Vagina (tissue), 2 donors: ENCODE measurements around the gene RNF166. TPM values are rescaled to one million over a fixed set of nuclear protein-coding genes. Genes with fewer than 3 reads are reported as not detected.

ENCODE experiments used
- DNase-seq, 2 donors: peaks; one replicate each; pipeline ENCODE4 v3.0.0-alpha.2; 2017; ENCODE audit errors: extremely low spot score in 2 of 2
- H3K27ac ChIP-seq: fragments of 200-600 bp; sonication (generic); one replicate; pipeline ENCODE4 v1.5.1; 2019
- H3K27me3 ChIP-seq: fragments of 200-600 bp; sonication (generic); one replicate; pipeline ENCODE4 v1.5.1; 2019
- H3K36me3 ChIP-seq, 2 donors: fragments of 200-600 bp; sonication (generic); one replicate each; pipeline ENCODE4 v1.5.1; 2017 to 2019
- H3K4me1 ChIP-seq: fragments of 200-600 bp; sonication (generic); one replicate; pipeline ENCODE4 v1.5.1; 2019
- H3K4me3 ChIP-seq, 2 donors: fragments of 200-600 bp; sonication (generic); 1 replicate in 1 of 2; 2 replicates in 1 of 2; pipeline ENCODE4 v1.5.1; 2016 to 2019
- H3K9me3 ChIP-seq: fragments of 200-600 bp; sonication (generic); one replicate; pipeline ENCODE4 v1.5.1; 2019
- POLR2A ChIP-seq, 2 donors: fragments of 450-650 bp; IDR thresholded peaks; one replicate each; pipeline ENCODE4 v1.6.1; 2017; ENCODE audit warnings: antibody characterized with exemption in 2 of 2, mild to moderate bottlenecking in 2 of 2, moderate library complexity in 2 of 2
- POLR2AphosphoS5 ChIP-seq, 2 donors: sonication (generic); formaldehyde crosslinking; IDR thresholded peaks; one replicate each; pipeline ENCODE4 v1.9.0; 2017; ENCODE audit warnings: antibody characterized with exemption in 2 of 2, mild to moderate bottlenecking in 2 of 2, low read depth in 1 of 2; ENCODE audit not compliant: insufficient read depth in 1 of 2
- intact Hi-C: fragments of 100-400 bp; cut with DNase I; formaldehyde crosslinking; loops from one replicate; pipeline ENCODE4 v1.15.1; 2023
- total RNA-seq: library from RNA; depleted of rRNA; stranded (reverse); fragments of >200 nt; gene quantifications from one replicate; pipeline ENCODE4 v1.2.3, GENCODE V29; 2016
- TF ChIP-seq, protein P1 (sequence below), 3 experiments: fragments of 450-650 bp in 2 of 3; fragments of 200-600 bp in 1 of 3; sonication (generic) in 1 of 3; IDR thresholded peaks; one replicate each; pipeline ENCODE4 v1.5.1; 2017 to 2019; ENCODE audit warnings: antibody characterized with exemption in 3 of 3, mild to moderate bottlenecking in 2 of 3, moderate library complexity in 2 of 3

The RNF166 gene
- total RNA-seq, 1 donor from 2014 or later, result 26.5 TPM

DNA sequence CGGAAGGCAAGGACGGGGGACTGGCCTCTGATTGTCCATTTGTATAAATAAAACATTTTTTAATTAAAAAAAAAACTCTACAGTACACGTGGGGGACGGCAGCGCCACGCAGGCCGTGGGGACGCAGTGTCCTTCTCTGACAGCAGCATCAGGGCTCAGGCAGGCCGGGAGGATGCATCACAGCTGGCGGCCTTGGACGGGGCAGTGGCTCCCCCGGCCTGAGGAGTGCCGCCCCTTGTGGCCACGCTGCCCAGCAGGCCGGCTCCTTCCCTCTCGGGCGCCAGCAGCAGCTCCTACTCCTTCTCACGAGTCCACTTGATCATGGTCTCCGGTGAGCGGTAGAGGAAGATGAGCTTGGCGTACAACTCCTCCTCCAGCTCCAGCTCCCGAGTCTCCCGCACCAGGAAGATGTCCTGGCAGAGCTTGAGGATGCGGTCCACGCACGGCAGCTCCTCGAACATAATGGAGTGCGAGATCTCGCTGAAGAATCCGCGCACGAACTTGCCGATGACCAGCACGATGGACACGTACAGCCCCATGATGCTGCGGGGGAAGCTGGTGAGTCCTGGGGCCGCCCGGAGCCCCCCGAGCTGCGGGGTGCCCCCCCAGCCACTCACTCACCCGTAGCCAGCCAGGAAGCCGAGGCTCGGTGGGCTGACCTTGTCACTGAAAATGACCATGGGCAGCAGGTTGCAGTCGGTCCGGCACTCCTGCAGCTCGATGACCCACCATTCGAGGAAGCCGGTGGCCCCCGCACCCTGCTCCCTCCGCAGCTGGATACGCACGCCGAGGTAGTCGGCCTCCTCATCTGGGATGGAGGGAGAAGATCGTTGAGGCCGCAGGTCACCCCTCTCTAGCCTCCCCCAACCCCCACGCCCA is 9.3 kb upstream of the RNF166 start:
- intact Hi-C loops, result no loop called here
- peaks cover 0 to 60% of the 10 kb centered on the region in 2 donors for H3K36me3 ChIP-seq

DNA sequence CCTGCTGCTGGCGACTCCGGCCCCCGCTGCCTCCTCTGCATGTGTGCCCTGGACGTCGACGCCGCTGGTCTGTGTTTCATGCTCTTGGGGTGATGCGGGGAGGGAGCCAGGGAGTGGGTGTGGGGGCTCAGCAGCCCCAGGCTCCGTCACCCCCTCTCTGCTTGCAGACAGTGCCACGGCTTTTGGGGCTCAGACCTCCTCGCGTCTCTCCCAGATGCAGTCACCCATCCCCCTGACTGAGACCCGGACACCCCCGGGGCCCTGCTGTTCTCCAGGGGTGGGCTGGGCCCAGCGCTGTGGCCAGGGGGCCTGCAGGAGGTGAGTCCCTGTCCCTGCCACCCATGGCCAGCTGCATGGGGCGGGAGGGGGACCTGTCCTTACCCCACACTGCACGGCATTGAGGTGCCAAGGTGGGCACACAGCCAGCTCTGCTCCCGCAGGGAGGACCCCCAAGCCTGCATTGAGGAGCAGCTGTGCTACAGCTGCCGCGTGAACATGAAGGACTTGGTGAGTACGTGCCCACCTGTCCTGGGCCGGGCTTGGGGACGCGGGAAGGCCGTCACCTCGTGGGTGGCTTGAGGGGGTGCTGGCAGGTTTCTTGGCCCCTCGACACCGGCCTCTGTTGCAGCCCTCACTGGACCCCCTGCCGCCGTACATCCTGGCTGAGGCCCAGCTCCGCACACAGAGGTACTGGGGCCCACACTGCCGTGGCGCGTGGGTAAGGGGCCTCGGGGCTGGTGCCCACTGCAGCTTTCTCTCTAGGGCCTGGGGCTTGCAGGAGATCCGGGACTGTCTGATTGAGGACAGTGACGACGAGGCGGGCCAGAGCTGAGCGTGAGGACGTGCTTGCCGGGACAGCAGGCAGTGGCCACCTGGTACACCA is 8.5 kb upstream of the RNF166 start:
- no peaks in the 10 kb centered on the region for H3K9me3 ChIP-seq
- no peak overlapping the region for H3K27ac ChIP-seq
- H3K4me1 ChIP-seq, result no peaks in the 10 kb centered on the region
- DNase-seq, result no peak
- no peak for TF ChIP-seq POLR2A (IDR thresholded peaks at IDR 0.05)
- TF ChIP-seq POLR2AphosphoS5 (IDR thresholded peaks at IDR 0.05; ENCODE audit: insufficient read depth in 1 of 2, low read depth in 1 of 2), result no peak
- TF ChIP-seq, protein P1, sequence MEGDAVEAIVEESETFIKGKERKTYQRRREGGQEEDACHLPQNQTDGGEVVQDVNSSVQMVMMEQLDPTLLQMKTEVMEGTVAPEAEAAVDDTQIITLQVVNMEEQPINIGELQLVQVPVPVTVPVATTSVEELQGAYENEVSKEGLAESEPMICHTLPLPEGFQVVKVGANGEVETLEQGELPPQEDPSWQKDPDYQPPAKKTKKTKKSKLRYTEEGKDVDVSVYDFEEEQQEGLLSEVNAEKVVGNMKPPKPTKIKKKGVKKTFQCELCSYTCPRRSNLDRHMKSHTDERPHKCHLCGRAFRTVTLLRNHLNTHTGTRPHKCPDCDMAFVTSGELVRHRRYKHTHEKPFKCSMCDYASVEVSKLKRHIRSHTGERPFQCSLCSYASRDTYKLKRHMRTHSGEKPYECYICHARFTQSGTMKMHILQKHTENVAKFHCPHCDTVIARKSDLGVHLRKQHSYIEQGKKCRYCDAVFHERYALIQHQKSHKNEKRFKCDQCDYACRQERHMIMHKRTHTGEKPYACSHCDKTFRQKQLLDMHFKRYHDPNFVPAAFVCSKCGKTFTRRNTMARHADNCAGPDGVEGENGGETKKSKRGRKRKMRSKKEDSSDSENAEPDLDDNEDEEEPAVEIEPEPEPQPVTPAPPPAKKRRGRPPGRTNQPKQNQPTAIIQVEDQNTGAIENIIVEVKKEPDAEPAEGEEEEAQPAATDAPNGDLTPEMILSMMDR (IDR thresholded peaks at IDR 0.05), result no peak
- intact Hi-C loops, result no loop called here
- peaks cover 0 to 51% of the 10 kb centered on the region in 2 donors for H3K36me3 ChIP-seq
- H3K4me3 ChIP-seq, result no peak overlapping the region
- H3K27me3 ChIP-seq, result no peaks in the 10 kb centered on the region

More for the DNA sequence above, 9.3 kb upstream of the RNF166 start:
- no peaks in the 10 kb centered on the region for H3K9me3 ChIP-seq
- TF ChIP-seq, protein P1 (IDR thresholded peaks at IDR 0.05), result no peak
- TF ChIP-seq POLR2AphosphoS5 (IDR thresholded peaks at IDR 0.05; ENCODE audit: insufficient read depth in 1 of 2, low read depth in 1 of 2) (no peak), POLR2A (IDR thresholded peaks at IDR 0.05) (no peak)
- DNase-seq, result no peak
- H3K27ac ChIP-seq, result no peak overlapping the region
- H3K4me1 ChIP-seq, result no peaks in the 10 kb centered on the region
- H3K27me3 ChIP-seq, result no peaks in the 10 kb centered on the region
- H3K4me3 ChIP-seq, result no peak overlapping the region

DNA sequence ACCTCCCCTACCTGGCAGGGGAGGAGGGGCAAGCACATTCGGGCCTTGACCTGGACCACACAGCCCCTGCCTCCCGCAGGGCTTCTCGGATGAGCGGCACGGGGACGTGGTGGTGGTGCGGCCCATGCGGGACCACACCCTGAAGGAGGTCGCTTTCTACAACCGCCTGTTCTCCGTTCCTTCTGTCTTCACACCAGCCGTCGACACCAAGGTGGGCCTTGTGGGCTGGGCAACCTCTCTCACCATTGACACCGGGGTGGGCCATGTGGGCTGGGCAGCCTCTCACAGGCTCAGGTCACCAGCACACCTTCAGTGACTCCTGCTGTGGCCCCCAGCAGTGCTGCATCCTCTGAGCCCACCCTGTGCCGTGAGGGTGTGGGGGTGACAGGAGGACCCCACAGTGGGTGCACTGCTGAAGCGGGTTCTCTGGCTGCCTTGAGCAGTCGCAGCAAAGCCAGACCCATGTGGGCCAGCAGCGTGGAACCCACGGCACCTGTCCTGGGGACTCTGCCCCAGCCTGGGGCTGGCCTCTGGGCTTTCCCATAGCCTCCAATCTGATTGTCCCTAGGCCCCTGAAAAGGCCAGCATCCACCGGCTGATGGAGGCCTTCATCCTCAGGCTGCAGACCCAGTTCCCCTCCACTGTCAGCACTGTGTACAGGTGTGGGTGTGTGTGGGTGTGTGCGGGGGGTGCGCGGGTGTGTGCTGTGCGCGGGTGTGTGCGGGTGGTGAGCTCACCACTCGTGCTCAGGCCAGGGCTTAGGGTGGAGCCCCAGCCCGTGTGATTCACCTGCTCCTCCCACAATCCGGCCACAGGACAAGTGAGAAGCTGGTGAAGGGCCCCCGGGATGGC is 7.6 kb upstream of the RNF166 start:
- Histone ChIP-seq H3K27me3 (no peaks in the 10 kb centered on the region), H3K4me1 (no peaks in the 10 kb centered on the region), H3K9me3 (no peaks in the 10 kb centered on the region), H3K4me3 (no peak overlapping the region), H3K36me3 (peaks cover 0 to 43% of the 10 kb centered on the region in 2 donors), H3K27ac (no peak overlapping the region)
- TF ChIP-seq POLR2AphosphoS5 (IDR thresholded peaks at IDR 0.05; ENCODE audit: insufficient read depth in 1 of 2, low read depth in 1 of 2) (no peak), POLR2A (IDR thresholded peaks at IDR 0.05) (no peak)
- TF ChIP-seq, protein P1 (IDR thresholded peaks at IDR 0.05), result no peak
- intact Hi-C loops, result no loop called here
- no peak for DNase-seq

DNA sequence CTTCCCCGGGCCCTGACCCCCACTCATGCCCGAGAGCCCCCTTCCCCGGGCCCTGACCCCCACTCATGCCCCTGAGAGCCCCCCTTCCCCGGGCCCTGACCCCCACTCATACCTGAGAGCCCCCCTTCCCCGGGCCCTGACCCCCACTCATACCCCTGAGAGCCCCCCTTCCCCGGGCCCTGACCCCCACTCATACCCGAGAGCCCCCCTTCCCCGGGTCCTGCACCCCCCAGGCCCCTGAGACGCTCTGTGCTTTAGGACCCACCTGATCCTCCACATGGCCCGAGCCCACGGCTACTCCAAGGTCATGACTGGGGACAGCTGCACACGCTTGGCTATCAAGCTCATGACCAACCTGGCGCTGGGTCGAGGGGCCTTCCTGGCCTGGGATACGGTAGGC is 6.8 kb upstream of the RNF166 start:
- intact Hi-C loops, result no loop called here
- DNase-seq, result no peak
- H3K27me3 ChIP-seq, result no peaks in the 10 kb centered on the region
- H3K4me3 ChIP-seq, result no peak overlapping the region
- H3K4me1 ChIP-seq, result no peaks in the 10 kb centered on the region
- peaks cover 0 to 37% of the 10 kb centered on the region in 2 donors for H3K36me3 ChIP-seq
- TF ChIP-seq, protein P1 (IDR thresholded peaks at IDR 0.05), result no peak
- TF ChIP-seq POLR2AphosphoS5 (IDR thresholded peaks at IDR 0.05; ENCODE audit: insufficient read depth in 1 of 2, low read depth in 1 of 2), result no peak
- no peak for TF ChIP-seq POLR2A (IDR thresholded peaks at IDR 0.05)
- H3K9me3 ChIP-seq, result no peaks in the 10 kb centered on the region
- no peak overlapping the region for H3K27ac ChIP-seq
